ENCODE results near the gene HYI.

Gene HYI

DNA sequence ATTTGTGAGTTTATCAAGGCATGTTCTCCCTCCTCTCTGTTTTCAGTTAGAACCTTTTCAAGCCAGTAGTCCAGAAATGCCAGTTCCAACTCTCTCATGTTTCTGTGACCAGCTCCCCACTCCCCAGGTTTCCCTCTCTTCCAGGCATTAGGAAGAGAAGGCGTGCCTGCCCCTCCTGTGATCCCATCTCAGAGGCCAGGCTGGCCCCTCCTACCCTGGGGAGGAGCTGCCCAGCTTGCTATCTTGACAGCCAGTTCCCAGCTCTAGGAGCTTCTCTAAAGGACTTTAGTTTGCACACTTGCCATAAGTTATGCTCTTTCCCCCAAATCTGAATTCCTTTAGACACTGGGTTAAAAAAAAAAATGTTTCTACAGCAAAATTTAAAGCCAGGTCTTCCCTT lies 8.9 kb downstream of the HYI start:
- DNase-seq, result no peak

DNA sequence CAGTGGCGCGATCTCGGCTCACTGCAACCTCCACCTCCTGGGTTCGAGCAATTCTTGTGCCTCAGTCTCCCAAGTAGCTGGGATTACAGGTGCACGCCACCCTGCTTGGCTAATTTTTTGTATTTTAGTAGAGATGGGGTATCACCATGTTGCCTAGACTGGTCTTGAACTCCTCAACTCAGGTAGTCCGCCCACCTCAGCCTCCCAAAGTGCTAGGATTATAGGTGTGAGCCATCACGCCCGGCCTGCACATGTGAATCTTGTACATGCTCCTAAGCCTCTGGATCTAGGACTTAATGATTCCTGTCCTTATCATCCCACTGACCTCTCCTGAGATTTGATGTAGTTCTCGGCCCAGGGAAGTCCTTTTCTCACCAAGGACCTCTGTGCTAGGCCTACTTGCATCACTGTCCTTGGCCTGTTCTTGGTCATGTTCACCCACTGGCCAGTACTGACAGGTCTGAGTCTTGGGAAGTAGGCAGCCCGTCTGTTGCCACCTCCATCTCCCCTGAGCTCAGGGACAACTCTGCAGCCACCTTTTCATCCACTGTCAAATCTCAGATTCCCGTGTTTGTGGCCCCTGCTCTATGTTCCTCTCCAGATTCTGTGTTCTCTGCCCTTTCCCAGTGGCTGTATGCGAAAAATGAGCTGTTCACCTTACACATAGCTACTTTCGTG lies 9.4 kb downstream of the HYI start:
- DNase-seq, result no peak

DNA sequence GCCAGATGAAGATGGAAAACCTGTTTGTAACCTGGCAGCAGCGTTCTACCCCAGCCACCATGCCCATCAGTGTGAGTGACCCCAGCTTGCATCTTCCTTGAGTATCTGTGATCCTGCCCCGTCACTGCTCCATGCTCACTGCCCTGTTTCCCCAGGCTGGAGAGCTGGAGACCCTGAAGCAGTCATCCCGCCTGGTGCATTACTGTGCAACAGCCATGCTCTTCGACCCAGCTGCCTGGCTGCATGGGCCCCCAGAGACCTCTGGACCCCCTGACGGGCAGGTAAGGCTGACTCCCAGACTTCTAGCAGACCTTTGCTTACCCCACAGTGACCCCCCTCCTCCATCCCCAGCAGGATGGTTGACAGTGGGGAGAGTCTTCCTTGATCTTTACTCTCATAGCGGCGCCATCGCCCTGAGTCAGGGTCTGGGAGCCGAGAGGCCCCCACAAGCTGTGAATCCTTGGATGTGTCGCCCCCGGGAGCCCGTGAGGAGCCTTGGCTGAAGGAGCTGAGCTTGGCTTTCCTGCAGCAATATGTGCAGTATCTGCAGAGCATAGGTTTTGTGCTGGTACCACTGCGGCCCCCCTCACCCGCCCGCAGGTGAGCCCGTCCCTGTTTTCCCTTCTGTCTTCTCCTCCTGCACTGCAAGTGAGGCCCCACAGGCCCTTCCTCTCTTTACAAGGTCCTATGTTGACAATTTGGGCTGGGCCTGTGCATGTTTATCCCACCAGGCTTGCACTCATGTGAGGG lies 10.4 kb downstream of the HYI start:
- no peak for DNase-seq

DNA sequence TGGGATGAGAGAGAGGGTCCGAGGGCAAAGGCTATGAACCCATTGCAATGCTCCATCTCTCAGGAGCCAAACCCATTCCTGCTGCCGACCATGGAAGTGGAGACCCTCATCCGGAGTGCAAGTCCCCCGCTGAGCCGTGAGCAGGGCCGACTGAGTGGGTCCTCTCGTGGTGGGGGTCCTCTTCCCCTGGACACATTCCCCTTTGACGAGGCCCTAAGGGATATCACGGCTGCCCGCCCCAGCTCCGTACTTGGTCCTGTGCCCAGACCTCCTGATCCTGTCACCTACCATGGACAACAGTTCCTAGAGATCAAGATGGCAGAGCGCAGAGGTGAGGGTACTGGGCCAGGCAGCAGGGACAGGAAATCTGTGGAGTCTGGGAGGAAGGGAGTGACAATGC lies 11.0 kb downstream of the HYI start:
- DNase-seq, result no peak

DNA sequence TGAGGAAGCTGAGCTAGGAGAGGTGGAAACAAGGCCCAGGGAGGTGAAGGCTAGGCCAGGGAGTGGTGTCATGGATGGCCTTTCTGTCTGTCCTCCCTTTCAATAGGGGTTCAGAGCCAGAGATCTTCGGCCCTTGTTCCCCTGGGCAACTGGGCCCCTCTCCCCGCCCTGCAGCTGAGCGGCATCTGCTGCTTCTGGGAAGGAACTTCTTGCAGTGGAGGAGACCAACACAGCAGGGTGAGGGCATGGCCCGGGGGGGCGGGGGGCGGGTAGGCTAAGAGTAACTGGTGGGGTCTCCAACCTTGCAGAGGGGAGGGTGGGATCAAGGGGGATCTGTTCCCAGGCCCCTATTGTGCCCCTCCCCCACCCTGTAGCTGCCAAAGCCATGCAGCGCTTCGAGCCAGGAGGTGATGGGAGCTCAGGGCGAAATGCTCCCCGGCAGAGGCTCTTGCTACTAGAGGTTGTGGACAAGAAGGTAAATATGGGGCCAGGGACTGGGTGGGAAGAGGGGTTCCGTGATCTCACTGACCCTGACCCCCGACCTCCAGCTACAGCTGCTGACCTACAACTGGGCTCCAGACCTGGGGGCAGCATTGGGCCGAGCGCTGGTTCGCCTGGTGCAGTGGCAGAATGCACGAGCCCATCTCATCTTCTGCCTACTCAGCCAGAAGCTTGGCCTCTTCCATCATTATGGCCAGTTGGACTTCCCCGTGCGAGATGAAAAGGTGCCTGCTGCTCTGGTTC lies 11.7 kb downstream of the HYI start:
- DNase-seq, result no peak

DNA sequence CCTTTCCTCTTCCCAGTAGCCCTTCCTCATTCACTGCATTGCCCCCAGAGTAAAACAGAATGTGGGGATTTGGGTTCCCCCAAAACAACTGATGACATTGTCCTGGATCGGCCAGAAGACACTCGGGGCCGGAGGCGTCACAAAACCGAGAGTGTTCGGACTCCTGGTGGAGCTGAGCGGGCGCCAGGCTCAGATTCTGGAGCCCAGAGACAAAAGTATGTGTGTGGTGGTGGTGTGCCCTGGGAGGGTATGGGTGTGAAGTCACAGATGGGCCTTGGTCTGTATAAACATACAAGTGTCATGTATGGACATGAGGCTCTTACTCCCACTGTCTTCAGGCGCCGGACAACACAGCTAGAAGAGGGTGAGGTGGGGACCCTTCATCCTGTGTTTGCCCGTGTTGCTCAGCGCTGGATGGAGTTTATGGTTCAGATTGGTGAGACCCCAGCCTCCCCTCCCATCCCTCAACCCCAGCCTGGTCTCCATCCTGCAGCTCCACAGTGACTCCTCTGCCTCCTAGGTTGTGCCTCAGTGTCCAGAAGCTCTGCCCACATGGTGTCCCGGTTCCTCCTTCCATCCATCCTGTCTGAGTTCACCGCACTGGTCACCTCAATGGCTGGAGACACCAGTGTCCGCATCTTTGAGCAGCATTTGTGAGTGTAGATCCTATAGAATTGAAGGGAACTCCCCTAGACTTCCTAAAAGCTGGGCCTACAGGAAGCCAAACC lies 12.4 kb downstream of the HYI start:
- no peak for DNase-seq

DNA sequence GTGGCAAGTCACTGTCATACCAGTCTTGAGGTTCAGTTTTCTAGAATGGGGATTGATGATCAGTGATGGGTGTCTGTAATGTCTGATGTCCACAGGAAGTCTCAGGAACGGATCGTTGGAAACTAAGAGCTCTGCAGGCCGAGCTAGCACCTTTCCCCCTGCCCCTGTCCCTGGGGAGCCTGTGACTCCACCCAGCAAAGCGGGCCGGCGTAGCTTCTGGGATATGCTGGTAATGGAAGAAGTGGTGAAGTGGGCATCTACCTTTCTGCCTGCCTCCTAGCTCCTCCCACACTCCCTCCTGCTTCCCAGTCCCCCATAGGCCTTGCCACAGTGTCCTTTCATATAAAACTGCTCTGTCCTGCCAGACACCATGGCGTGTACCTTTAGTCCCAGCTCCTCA lies 13.4 kb downstream of the HYI start:
- no peak for DNase-seq

DNA sequence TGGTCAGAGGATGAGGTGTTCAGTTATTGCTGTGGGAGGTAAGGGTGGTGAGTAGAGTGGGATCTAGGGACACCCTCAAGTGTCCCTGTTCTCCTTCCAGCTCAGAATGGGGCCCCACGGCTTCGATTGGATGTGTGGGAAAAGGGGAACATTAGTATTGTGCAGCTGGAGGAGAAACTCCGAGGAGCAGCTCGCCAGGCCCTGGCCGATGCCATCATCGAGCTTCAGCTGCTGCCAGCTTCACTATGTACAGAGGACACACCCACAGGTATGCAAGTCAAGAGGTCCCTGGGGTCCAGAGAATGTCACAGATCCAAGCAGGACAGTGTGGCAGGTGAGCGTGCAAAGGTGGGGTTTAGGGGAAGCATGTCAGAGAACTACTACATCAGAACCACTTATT lies 13.9 kb downstream of the HYI start:
- DNase-seq, result no peak

DNA sequence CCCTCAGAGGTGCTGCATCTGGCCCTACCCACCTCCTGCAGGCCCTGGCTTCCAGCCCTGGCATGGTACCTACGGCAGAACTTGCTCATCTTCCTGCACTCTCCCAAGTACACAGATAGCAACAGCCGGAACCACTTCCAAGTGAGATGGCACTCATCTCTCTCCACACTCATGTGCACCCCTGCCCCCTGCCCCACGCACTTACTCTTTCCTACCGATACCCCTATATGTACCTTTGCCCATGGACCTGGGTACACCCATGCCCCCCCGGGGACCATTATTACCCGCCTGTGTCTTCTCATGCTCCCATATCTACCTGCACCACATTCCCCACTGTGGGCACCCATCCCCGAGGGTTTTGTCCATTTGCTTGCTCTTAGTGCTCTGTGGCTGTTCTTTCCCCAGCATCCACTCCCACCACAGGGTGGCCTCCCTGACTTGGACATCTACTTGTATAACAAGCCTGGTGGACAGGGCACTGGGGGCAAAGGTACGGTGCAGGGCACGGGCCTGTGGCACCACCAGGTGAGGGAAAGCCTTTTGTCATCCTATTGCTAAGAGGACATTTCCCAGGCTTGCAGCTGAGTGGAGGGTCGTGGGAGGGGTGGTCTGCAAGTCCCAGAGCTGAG lies 14.7 kb downstream of the HYI start:
- no peak for DNase-seq

DNA sequence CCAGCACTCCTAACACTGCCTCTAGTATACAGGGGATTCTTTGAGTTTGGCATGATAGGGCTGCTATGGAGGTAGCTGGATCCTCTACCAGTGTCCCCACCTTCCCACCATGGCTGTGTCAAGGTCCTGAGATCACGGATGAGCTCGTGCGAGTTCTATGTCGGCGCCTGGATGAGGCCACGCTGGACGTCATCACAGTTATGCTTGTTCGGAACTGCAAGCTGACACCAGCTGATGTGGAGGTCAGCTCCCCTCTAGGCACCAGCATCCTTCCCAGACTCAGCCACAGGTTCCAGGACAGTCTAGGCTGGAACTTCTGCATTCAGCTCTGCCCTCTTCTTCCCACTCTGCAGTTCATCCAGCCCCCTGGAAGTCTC lies 15.2 kb downstream of the HYI start:
- no peak for DNase-seq

DNA sequence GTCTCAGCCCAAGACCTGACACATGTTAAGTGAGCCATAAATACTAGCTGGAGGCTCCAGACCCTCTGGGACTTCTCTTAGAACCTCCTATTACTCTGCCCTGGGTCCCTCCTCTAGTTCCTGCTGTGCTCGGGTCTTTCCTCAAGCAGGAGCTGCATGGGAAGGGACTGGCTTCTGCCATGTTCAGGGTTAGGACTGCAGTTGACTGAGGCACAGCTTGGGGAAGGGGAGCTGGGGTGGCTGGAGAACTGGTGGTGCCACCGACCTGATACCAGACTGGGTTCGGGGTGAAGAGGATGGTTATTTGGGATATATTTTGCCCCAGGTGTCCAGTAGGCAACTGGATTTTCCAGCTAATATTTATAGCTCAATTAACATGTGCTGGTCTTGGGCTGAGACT lies 15.7 kb downstream of the HYI start:
- DNase-seq, result no peak

DNA sequence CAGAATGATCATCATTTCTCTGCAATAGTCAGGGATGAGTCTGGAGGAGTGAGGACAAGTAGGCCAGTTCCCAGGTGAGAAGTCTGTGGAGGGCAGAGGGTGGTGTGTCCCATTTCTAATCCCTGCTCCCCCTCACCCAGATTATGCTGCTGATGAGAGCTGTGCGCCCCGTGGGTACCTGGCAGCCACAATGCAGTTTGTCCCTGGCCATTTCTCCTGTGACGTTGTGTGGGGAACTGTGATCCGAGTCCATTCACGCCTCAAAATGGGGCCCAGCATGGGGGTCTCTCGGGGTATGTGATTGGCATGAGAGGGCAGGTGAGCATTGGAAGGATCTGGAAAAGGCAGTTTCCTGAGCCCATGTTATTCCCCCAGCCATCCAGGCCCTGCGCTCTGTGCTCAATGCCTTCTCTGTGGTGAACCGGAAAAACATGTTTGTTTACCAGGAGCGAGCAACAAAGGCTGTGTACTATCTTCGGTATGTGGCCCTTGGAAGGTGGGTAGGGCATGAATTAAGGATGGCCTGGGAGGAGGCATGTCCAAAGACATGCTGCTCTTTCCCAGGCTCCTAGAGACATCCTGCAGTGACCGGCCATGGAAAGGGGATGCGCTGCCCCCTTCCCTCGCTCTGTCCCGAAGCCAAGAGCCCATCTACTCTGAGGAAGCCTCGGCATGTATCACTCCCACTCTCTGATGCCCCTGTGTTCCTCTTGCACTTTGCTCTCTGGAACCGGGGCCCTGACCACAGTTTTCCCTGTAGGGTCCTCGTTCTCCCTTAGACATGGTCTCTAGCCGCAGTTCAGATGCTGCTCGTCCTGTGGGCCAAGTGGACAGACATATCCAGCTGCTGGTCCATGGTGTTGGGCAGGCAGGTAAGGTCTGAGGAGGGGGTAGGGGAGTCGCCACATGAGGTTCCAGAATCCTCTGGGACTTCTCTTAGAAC lies 16.4 kb downstream of the HYI start:
- DNase-seq, result no peak

DNA sequence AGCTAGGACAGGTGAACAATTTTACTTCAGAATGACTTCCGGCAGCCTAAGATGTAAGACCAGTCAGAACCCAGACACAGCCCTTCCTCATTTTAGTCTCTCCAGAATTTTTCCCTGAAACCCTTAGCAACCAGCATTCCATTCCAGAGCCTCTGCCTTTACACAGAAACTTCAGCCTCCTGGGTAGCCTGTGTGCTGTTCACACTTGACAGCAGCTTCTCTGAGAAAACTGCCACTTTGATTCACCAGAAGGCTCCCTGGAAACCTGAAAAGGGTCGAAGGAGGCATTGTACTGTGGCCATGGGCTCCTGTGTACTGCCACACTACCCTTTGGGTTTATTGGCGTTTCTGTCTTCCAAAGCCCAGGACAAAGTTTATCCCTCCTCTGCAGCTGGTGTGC lies 17.4 kb downstream of the HYI start:
- DNase-seq, result no peak

DNA sequence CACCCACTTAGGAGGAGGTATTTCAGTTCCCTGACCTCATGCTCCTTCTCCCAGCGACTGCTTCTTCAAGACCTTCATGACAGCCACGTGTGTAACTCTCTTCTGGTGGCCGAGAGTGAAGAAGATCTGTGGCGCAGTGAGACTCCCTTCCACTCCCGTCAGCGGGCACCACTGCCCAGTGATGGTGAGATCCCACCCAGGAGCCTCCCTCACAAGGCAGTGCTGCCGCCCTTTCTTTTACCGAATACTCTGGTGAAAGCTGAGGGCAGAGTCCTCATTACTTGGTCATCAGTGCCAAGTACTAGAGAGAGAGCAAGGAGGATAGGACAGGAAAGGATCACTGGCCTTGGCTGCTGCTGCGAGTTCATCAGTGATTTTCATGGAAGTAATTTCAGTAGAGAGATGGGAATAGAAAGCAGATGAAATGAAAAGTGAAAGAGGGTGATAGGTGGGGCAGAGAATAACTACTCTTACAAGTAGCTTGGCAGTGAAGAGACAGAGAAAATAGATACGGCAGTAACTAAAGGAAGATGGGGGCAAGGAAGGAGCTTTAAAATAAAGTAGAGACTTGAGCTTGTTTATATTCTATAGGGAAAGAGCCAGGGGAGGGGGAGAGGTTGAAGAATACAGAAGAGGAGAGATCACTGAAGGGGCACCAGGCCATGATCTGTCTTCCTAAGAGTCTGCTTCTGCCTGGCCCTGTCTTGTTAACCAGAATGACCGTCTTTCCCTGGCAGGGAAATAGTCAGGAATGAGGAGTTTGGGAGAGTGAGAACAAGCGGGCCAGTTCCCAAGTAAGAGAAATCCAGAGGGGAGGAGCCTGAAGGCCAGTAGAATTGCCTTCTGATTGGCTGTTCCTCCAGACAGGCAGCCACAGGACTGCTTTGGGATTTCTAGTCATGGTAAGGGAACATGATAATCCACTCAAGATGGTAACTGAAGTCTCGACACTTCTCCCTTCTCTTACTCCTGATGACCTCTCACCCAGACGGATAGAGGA lies 18.3 kb downstream of the HYI start:
- no peak for DNase-seq

DNA sequence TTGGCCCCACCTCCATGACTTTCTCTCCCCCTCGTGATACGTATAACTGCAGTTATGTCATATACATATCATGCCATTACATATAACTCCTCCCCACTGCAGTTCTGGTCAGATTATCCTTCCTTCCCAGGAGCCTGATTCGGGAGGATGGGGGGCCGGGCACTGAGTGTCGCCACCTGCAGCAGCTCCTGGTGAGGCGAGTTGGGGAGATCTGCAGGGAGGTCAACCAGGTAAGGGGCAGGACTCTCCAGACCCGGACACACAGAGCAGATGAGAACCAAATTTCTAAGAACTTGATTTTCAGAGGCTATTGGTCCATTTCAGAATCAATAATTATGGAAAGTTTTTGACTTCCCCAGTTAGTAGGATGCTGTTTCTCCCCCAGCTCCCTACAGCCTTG lies 19.5 kb downstream of the HYI start:
- DNase-seq, result no peak

DNA sequence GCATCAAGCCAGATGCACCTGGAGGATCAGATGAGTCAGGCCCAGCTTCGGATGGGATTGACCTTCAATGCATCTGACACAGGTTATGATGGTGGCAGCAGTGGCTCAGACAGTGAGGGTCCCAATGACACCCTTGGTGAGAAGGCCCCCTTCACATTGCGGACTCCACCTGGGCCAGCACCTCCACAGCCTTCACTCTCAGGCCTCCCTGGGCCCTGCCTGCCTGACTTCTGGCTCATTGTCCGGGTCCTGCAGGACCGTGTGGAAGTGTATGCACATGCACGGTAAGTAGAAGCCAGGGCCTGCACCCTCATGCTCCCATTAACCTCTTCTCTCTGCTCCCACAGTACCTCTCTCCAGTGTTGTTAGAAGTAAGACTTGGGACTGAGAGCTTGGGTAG lies 20.8 kb downstream of the HYI start:
- no peak for DNase-seq

DNA sequence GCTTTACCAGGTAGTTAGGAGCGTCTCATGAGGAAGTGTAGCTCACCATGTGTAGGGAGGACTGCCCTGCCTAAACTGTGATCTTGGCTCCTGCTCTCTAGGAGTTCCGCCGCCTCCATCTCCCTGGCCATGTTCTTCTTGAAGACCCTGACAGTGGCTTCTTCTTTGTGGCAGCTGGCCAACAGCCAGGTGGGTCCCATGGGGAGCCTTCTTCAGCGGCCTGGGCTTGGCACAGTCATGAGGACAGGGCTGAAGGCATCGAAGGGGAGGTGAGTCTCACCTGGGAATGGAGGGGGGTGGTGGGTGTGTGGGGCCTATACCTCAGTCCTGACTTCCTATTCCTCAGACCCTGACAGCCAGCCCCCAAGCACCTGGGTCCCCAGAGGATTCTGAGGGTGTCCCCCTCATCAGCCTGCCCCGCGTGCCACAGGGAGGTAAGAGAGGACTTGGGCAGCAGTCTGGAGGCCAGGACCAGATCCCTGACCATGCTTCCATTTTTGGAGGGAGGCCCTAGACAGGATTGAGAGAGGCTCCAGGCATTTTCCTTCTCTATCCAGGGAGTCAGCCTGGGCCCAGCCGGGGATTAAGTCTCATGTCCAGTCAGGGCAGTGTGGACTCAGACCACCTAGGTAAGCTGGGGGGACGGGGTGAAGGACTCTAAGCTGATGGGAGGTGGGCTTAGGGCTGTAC lies 21.4 kb downstream of the HYI start:
- DNase-seq, result no peak

DNA sequence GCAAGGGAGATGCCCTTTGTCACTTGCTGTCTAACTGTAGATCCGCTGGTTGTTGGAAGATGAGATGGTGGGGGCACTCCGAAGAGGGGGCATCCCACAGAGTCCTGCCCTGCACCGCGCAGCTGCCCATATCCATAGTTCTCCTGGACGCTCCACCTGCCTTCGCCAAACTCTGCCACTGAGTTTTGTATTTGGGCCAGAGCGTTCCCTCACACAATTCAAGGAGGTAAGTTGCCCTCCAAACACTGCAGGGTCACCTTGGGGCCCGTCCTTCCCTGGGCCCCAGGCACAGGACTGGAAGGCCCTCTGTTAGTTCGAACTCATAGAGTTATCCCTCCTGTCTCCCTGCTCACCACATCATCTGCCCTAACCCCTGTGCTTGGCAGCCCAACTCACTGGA lies 22.1 kb downstream of the HYI start:
- DNase-seq, result no peak

Measured in nucleus accumbens (tissue), 56 donors.